DOHH2 (cell line): ENCODE data around the gene CLK2.

Experiments
- H3F3A ChIP-seq: fragments of 200-600 bp; sonication (generic), shearing (Covaris generic); 2 replicates; pipeline ENCODE4 v1.6.0; 2016; ENCODE audit warnings: antibody characterized with exemption, mild to moderate bottlenecking; ENCODE audit not compliant: control insufficient read depth, insufficient read depth
- H3K27ac ChIP-seq: fragments of 200-600 bp; sonication (generic); 2 replicates; pipeline ENCODE4 v1.5.1; 2014; ENCODE audit warnings: low read depth, mild to moderate bottlenecking, low read length, moderate library complexity
- H3K27me3 ChIP-seq: fragments of 200-600 bp; sonication (generic); 2 replicates; pipeline ENCODE4 v1.6.1; 2014; ENCODE audit warnings: mild to moderate bottlenecking, low read length, mixed read lengths; ENCODE audit not compliant: control insufficient read depth
- H3K36me3 ChIP-seq: fragments of 200-600 bp; sonication (generic); 2 replicates; pipeline ENCODE4 v1.6.1; 2014; ENCODE audit warnings: mild to moderate bottlenecking, low read length, moderate library complexity, mixed read lengths; ENCODE audit not compliant: control insufficient read depth
- H3K4me1 ChIP-seq: fragments of 200-600 bp; sonication (generic); 2 replicates; pipeline ENCODE4 v1.6.1; 2014; ENCODE audit warnings: mild to moderate bottlenecking, low read length, mixed read lengths; ENCODE audit not compliant: control insufficient read depth
- H3K4me2 ChIP-seq: fragments of 200-600 bp; sonication (generic); 2 replicates; pipeline ENCODE4 v1.6.0; 2014; ENCODE audit warnings: mild to moderate bottlenecking, low read length, moderate library complexity
- H3K4me3 ChIP-seq: fragments of 200-600 bp; sonication (generic); 2 replicates; pipeline ENCODE4 v1.5.1; 2014; ENCODE audit warnings: mild to moderate bottlenecking, low read length, mixed read lengths
- H3K79me2 ChIP-seq: fragments of 200-600 bp; sonication (generic); 2 replicates; pipeline ENCODE4 v1.6.1; 2014; ENCODE audit warnings: mild to moderate bottlenecking, low read length, mixed read lengths; ENCODE audit not compliant: control insufficient read depth
- H3K9me2 ChIP-seq: fragments of 200-600 bp; sonication (generic); replicated peaks from 2 replicates; pipeline ENCODE4 v1.6.1; 2014; ENCODE audit warnings: mild to moderate bottlenecking, low read length, mixed read lengths; ENCODE audit not compliant: control insufficient read depth
- H3K9me3 ChIP-seq: fragments of 200-600 bp; sonication (generic); 2 replicates; pipeline ENCODE4 v1.6.1; 2014; ENCODE audit warnings: antibody characterized with exemption, low read length, mixed read lengths; ENCODE audit not compliant: control insufficient read depth, insufficient read depth
- H4K20me1 ChIP-seq: fragments of 200-600 bp; sonication (generic); 2 replicates; pipeline ENCODE4 v1.6.0; 2014; ENCODE audit warnings: low read depth, mild to moderate bottlenecking, antibody characterized with exemption, low read length, moderate library complexity; ENCODE audit not compliant: control insufficient read depth, insufficient read depth
- EZH2phosphoT487 ChIP-seq: fragments of 200-600 bp; sonication (generic); IDR thresholded peaks from 2 replicates; pipeline ENCODE4 v1.6.1; 2017; ENCODE audit warnings: borderline replicate concordance, mild to moderate bottlenecking, antibody characterized with exemption, low read length, moderate library complexity, mixed read lengths
- TF ChIP-seq, protein P1 (sequence below): fragments of 200-600 bp; sonication (generic); IDR thresholded peaks from one replicate; pipeline ENCODE4 v1.5.1; 2014; ENCODE audit warnings: antibody characterized with exemption, mild to moderate bottlenecking, low read depth, low read length; ENCODE audit not compliant: poor library complexity, severe bottlenecking

CLK2 gene

GRCh38 chr1:155300553-155301329 lies 27.4 kb upstream of the CLK2 start:
- no peak overlapping the region for H3K4me3 ChIP-seq

GRCh38 chr1:155300024-155300423 lies 26.7 kb upstream of the CLK2 start:
- no peaks in the 10 kb centered on the region for H3K79me2 ChIP-seq

More at GRCh38 chr1:155300553-155301329, 27.4 kb upstream of the CLK2 start:
- H4K20me1 ChIP-seq, result no peaks in the 10 kb centered on the region
- H3F3A ChIP-seq, result no peaks in the 10 kb centered on the region
- no peak overlapping the region for H3K4me2 ChIP-seq
- H3K36me3 ChIP-seq, result no peaks in the 10 kb centered on the region
- no peaks in the 10 kb centered on the region for H3K79me2 ChIP-seq
- no peaks in the 10 kb centered on the region for H3K9me2 ChIP-seq
- H3K9me3 ChIP-seq, result no peaks in the 10 kb centered on the region
- H3K27ac ChIP-seq, result no peak overlapping the region
- no peaks in the 10 kb centered on the region for H3K27me3 ChIP-seq
- TF ChIP-seq EZH2phosphoT487, result no peak
- TF ChIP-seq, protein P1, sequence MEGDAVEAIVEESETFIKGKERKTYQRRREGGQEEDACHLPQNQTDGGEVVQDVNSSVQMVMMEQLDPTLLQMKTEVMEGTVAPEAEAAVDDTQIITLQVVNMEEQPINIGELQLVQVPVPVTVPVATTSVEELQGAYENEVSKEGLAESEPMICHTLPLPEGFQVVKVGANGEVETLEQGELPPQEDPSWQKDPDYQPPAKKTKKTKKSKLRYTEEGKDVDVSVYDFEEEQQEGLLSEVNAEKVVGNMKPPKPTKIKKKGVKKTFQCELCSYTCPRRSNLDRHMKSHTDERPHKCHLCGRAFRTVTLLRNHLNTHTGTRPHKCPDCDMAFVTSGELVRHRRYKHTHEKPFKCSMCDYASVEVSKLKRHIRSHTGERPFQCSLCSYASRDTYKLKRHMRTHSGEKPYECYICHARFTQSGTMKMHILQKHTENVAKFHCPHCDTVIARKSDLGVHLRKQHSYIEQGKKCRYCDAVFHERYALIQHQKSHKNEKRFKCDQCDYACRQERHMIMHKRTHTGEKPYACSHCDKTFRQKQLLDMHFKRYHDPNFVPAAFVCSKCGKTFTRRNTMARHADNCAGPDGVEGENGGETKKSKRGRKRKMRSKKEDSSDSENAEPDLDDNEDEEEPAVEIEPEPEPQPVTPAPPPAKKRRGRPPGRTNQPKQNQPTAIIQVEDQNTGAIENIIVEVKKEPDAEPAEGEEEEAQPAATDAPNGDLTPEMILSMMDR, result no peak
- peaks cover 22% of the 10 kb centered on the region for H3K4me1 ChIP-seq

GRCh38 chr1:155297384-155297783 lies 24.1 kb upstream of the CLK2 start:
- Histone ChIP-seq H3F3A (no peaks in the 10 kb centered on the region), H3K27me3 (no peaks in the 10 kb centered on the region), H3K9me3 (no peaks in the 10 kb centered on the region), H4K20me1 (no peaks in the 10 kb centered on the region), H3K9me2 (no peaks in the 10 kb centered on the region), H3K36me3 (no peaks in the 10 kb centered on the region), H3K4me1 (peaks cover 22% of the 10 kb centered on the region), H3K79me2 (no peaks in the 10 kb centered on the region), H3K4me2 (peak overlapping the region; percentile 74), H3K4me3 (peak overlapping the region; percentile 54), H3K27ac (peak overlapping the region; percentile 65)
- TF ChIP-seq, protein P1, result peak; percentile 34
- TF ChIP-seq EZH2phosphoT487, result no peak

More at GRCh38 chr1:155300024-155300423, 26.7 kb upstream of the CLK2 start:
- Histone ChIP-seq H3K9me2 (no peaks in the 10 kb centered on the region), H4K20me1 (no peaks in the 10 kb centered on the region), H3F3A (no peaks in the 10 kb centered on the region), H3K4me2 (no peak overlapping the region), H3K36me3 (no peaks in the 10 kb centered on the region), H3K27me3 (no peaks in the 10 kb centered on the region), H3K4me3 (no peak overlapping the region), H3K4me1 (peaks cover 22% of the 10 kb centered on the region), H3K9me3 (no peaks in the 10 kb centered on the region), H3K27ac (no peak overlapping the region)
- no peak for TF ChIP-seq EZH2phosphoT487
- TF ChIP-seq, protein P1, result no peak
